CD14-positive monocyte (primary cell): ENCODE measurements around the gene KIAA1586. TPM values are rescaled to one million over a fixed set of nuclear protein-coding genes. Genes with fewer than 3 reads are reported as not detected.

Experiments
- DNase-seq, 3 donors: peaks; one replicate each; pipeline ENCODE4 v3.0.0-alpha.2; 2011 to 2022
- H2AFZ ChIP-seq: 2 replicates; pipeline ENCODE4 v1.6.0; 2012; ENCODE audit warnings: mild to moderate bottlenecking, low read depth, low read length, inconsistent platforms; ENCODE audit not compliant: insufficient read depth, poor library complexity, severe bottlenecking
- H3K27ac ChIP-seq, 2 donors: 1 replicate in 1 of 2; 2 replicates in 1 of 2; pipeline ENCODE4 v1.5.1; 2012 to 2013; ENCODE audit warnings: low read length in 2 of 2, control low read depth in 1 of 2, inconsistent platforms in 1 of 2, low read depth in 1 of 2, mild to moderate bottlenecking in 1 of 2
- H3K27me3 ChIP-seq, 2 donors: one replicate each; pipeline versions ENCODE4 v1.6.0 to v1.6.1; 2011 to 2013; ENCODE audit warnings: low read length in 2 of 2; ENCODE audit not compliant: control insufficient read depth in 2 of 2, insufficient read depth in 2 of 2
- H3K36me3 ChIP-seq, 2 donors: replicated peaks in 1 of 2; 1 replicate in 1 of 2; 2 replicates in 1 of 2; pipeline versions ENCODE4 v1.5.1 to v1.6.1; 2012 to 2013; ENCODE audit warnings: low read length in 2 of 2, control low read depth in 1 of 2, inconsistent platforms in 1 of 2, mild to moderate bottlenecking in 1 of 2; ENCODE audit not compliant: insufficient read depth in 2 of 2, control insufficient read depth in 1 of 2
- H3K4me1 ChIP-seq, 2 donors: 1 replicate in 1 of 2; 2 replicates in 1 of 2; pipeline versions ENCODE4 v1.5.1 to v1.6.1; 2012 to 2013; ENCODE audit warnings: low read length in 2 of 2, control low read depth in 1 of 2, inconsistent platforms in 1 of 2, mild to moderate bottlenecking in 1 of 2, moderate library complexity in 1 of 2; ENCODE audit not compliant: insufficient read depth in 2 of 2, control insufficient read depth in 1 of 2
- H3K4me2 ChIP-seq: replicated peaks from 2 replicates; pipeline ENCODE3; 2012; ENCODE audit warnings: low read length, moderate library complexity, mild to moderate bottlenecking; ENCODE audit not compliant: poor library complexity, severe bottlenecking; ENCODE audit errors: extremely low read depth
- H3K4me3 ChIP-seq, 3 experiments: fragments of 200-600 bp in 1 of 3; sonication (generic) in 1 of 3; replicated peaks in 1 of 3; 1 replicate in 2 of 3; 2 replicates in 1 of 3; pipeline ENCODE4 v1.5.1; 2011 to 2013; ENCODE audit warnings: low read length in 3 of 3, mild to moderate bottlenecking in 3 of 3, control low read depth in 2 of 3, low read depth in 2 of 3, inconsistent platforms in 1 of 3, moderate library complexity in 1 of 3
- H3K79me2 ChIP-seq: 2 replicates; pipeline ENCODE4 v1.6.0; 2012; ENCODE audit warnings: mild to moderate bottlenecking, control low read depth, inconsistent platforms, low read length, moderate library complexity; ENCODE audit not compliant: insufficient read depth
- H3K9ac ChIP-seq: 2 replicates; pipeline ENCODE4 v1.6.0; 2017; ENCODE audit warnings: low read length, mild to moderate bottlenecking; ENCODE audit not compliant: insufficient read depth, poor library complexity, severe bottlenecking
- H3K9me3 ChIP-seq, 2 donors: replicated peaks in 1 of 2; 1 replicate in 1 of 2; 2 replicates in 1 of 2; pipeline versions ENCODE4 v1.5.1 to v1.6.1; 2012 to 2013; ENCODE audit warnings: low read length in 2 of 2, control low read depth in 1 of 2; ENCODE audit not compliant: control insufficient read depth in 1 of 2, insufficient read depth in 1 of 2
- H4K20me1 ChIP-seq: 2 replicates; pipeline ENCODE4 v1.6.0; 2012; ENCODE audit warnings: mild to moderate bottlenecking, low read length, control low read depth, moderate library complexity; ENCODE audit not compliant: insufficient read depth
- H3K27ac Mint-ChIP-seq, 7 donors: one replicate each; pipeline ENCODE4 v1.8.0; 2020; ENCODE audit warnings: mild to moderate bottlenecking in 7 of 7, mixed read lengths in 7 of 7, moderate library complexity in 6 of 7, inconsistent platforms in 2 of 7
- H3K27me3 Mint-ChIP-seq, 3 donors: one replicate each; pipeline ENCODE4 v1.8.0; 2021 to 2022; ENCODE audit warnings: low read depth in 3 of 3, mild to moderate bottlenecking in 3 of 3, mixed read lengths in 3 of 3, moderate library complexity in 3 of 3, inconsistent platforms in 1 of 3
- H3K36me3 Mint-ChIP-seq, 2 donors: one replicate each; pipeline ENCODE4 v1.8.0; 2020; ENCODE audit warnings: mixed read lengths in 2 of 2, inconsistent platforms in 1 of 2, mild to moderate bottlenecking in 1 of 2
- H3K4me1 Mint-ChIP-seq: one replicate; pipeline ENCODE4 v1.8.0; 2020; ENCODE audit warnings: mild to moderate bottlenecking, mixed read lengths
- H3K4me3 Mint-ChIP-seq, 2 donors: one replicate each; pipeline ENCODE4 v1.8.0; 2020; ENCODE audit warnings: mild to moderate bottlenecking in 2 of 2, mixed read lengths in 2 of 2, moderate library complexity in 1 of 2
- H3K9me3 Mint-ChIP-seq, 7 donors: one replicate each; pipeline ENCODE4 v1.8.0; 2020 to 2022; ENCODE audit warnings: mixed read lengths in 7 of 7, mild to moderate bottlenecking in 6 of 7, moderate library complexity in 6 of 7, inconsistent platforms in 2 of 7
- CTCF ChIP-seq: fragments of 200-600 bp; IDR thresholded peaks from one replicate; pipeline ENCODE4 v1.8.0; 2022; ENCODE audit warnings: antibody characterized with exemption, mild to moderate bottlenecking
- WGBS: methylation state at CpG from one replicate; pipeline ENCODE4 v1.1.5; 2013; ENCODE audit warnings: missing lambda C conversion rate; ENCODE audit not compliant: insufficient coverage; 5-methylcytosine and 5-hydroxymethylcytosine counted together
- intact Hi-C, 2 donors: fragments of 100-400 bp; cut with micrococcal nuclease; formaldehyde crosslinking; loops; one replicate each; pipeline versions ENCODE4 v1.15.0 to v1.15.1; 2023
- polyA plus RNA-seq, 3 donors: library from polyadenylated mRNA; depleted of rRNA in 1 of 3; unstranded in 2 of 3; stranded (reverse) in 1 of 3; fragments of 300-500 nt in 2 of 3; fragments of >200 nt in 1 of 3; fragmentation: Illumina TruSeq in 2 of 3; gene quantifications; 1 replicate in 2 of 3; 2 replicates in 1 of 3; pipeline ENCODE4 v1.2.3, GENCODE V29; 2012 to 2021

The KIAA1586 gene
- polyA plus RNA-seq, 3 donors, result 1.1 to 5.0 (median 4.4) TPM

- no peaks in the 10 kb centered on the region for H3K27me3 ChIP-seq
- no peaks in the 10 kb centered on the region for H3K4me1 ChIP-seq
- H3K27ac ChIP-seq, result no peak overlapping the region
- peaks cover 0 to 4% of the 10 kb centered on the region in 2 donors for H3K9me3 ChIP-seq
- no peaks in the 10 kb centered on the region for H4K20me1 ChIP-seq
- peaks cover 3 to 6% of the 10 kb centered on the region in 2 donors for H3K36me3 ChIP-seq
- Mint-ChIP-seq H3K4me1 (no peaks in the 10 kb centered on the region), H3K27ac (no peak overlapping the region), H3K4me3 (no peak overlapping the region), H3K9me3 (peaks cover 2 to 21% (median 7%) of the 10 kb centered on the region in 7 donors), H3K36me3 (peaks cover 13 to 14% of the 10 kb centered on the region in 2 donors), H3K27me3 (peaks cover 0 to 2% (median 0%) of the 10 kb centered on the region in 3 donors)
- H3K4me2 ChIP-seq, result no peak overlapping the region
- DNase-seq, result no peak
- intact Hi-C loops, result no loop called here
- no peak overlapping the region for H3K4me3 ChIP-seq
- no peaks in the 10 kb centered on the region for H3K79me2 ChIP-seq
- TF ChIP-seq CTCF, result no peak
- no peak overlapping the region for H2AFZ ChIP-seq
- no peak overlapping the region for H3K9ac ChIP-seq
Observed at GRCh38 chr6:57075092-57075491, 28.6 kb downstream of the KIAA1586 start.

DNA sequence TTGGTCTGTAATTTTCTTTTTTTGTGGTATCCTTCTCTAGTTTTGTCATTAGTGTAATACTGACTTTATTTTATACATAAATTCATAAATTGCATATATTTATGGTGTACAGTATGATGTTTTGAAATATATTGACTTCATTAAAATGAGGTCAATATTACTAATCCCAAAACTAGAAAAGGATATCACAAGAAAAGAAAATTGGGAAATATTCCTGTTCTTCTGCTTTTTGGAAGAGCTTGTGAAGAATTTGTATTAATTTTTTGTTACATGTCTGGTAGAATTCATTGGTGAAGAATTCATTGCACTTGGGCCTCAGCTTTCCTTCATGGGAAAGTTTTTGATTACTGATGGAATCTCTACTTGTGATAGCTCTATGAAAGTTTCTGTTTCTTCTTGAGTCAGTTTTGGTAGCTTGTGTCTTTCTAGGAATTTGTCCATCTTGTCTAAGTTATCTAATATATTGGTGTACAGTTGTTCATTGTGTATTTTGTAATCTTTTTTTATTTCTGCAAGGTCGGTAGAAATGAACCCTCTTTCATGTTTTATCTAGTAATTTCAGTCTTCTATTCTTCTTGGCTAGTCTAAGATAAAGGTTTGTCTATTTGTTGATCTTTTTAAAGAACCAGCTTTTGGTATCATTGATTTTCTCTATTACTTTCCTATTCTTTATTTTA is 32.2 kb downstream of the KIAA1586 start:
- H3K36me3 Mint-ChIP-seq, result peaks cover 7 to 19% of the 10 kb centered on the region in 2 donors
- no peak for DNase-seq
- no peaks in the 10 kb centered on the region for H3K4me1 ChIP-seq
- H3K4me3 Mint-ChIP-seq, result no peak overlapping the region
- no peak overlapping the region for H3K9ac ChIP-seq
- H2AFZ ChIP-seq, result no peak overlapping the region
- H3K79me2 ChIP-seq, result no peaks in the 10 kb centered on the region
- peaks cover 0 to 4% of the 10 kb centered on the region in 2 donors for H3K9me3 ChIP-seq
- H3K27me3 Mint-ChIP-seq, result peaks cover 0 to 2% (median 1%) of the 10 kb centered on the region in 3 donors
- no CpG with 5 or more reads among the region's 1 CpG for WGBS
- H3K4me3 ChIP-seq, result no peak overlapping the region
- intact Hi-C loops, result no loop called here
- H3K27me3 ChIP-seq, result no peaks in the 10 kb centered on the region
- H3K27ac Mint-ChIP-seq, result no peak overlapping the region
- H3K27ac ChIP-seq, result no peak overlapping the region
- no peaks in the 10 kb centered on the region for H3K4me1 Mint-ChIP-seq
- H3K36me3 ChIP-seq, result peaks cover 3 to 4% of the 10 kb centered on the region in 2 donors
- no peak for TF ChIP-seq CTCF
- H3K9me3 Mint-ChIP-seq, result peaks cover 2 to 21% (median 7%) of the 10 kb centered on the region in 7 donors
- H4K20me1 ChIP-seq, result no peaks in the 10 kb centered on the region
- no peak overlapping the region for H3K4me2 ChIP-seq
